Neural cell (in vitro differentiated cells): ENCODE results near the gene FAM111A. TPM values are rescaled to one million over a fixed set of nuclear protein-coding genes. Genes with fewer than 3 reads are reported as not detected.

ENCODE experiments used
- H2AFZ ChIP-seq: fragments of 200-600, 300-800 bp; sonication (generic), shearing (Covaris generic); 2 replicates; pipeline ENCODE4 v1.6.0; 2014; ENCODE audit warnings: low read depth, mild to moderate bottlenecking, antibody characterized with exemption, low read length, moderate library complexity
- H3F3A ChIP-seq: fragments of 200-600 bp; shearing (Covaris generic); 2 replicates; pipeline ENCODE4 v1.6.1; 2016; ENCODE audit warnings: mild to moderate bottlenecking, moderate library complexity, mixed read lengths, antibody characterized with exemption, low read length; ENCODE audit not compliant: insufficient read depth, poor library complexity, severe bottlenecking
- H3K27ac ChIP-seq: fragments of 200-600, 300-800 bp; sonication (generic), shearing (Covaris generic); 2 replicates; pipeline ENCODE4 v1.5.1; 2014; ENCODE audit warnings: mild to moderate bottlenecking, low read length, moderate library complexity
- H3K27me3 ChIP-seq: fragments of 300-800, 200-600 bp; sonication (generic), shearing (Covaris generic); 2 replicates; pipeline ENCODE4 v1.6.0; 2014; ENCODE audit warnings: mild to moderate bottlenecking, low read depth, low read length, moderate library complexity; ENCODE audit not compliant: insufficient read depth
- H3K36me3 ChIP-seq: fragments of 300-800, 200-600 bp; sonication (generic), shearing (Covaris generic); 2 replicates; pipeline ENCODE4 v1.5.1; 2014; ENCODE audit warnings: mild to moderate bottlenecking, antibody characterized with exemption, low read length, moderate library complexity; ENCODE audit not compliant: insufficient read depth
- H3K4me2 ChIP-seq: fragments of 300-800, 200-600 bp; sonication (generic), shearing (Covaris generic); 2 replicates; pipeline ENCODE4 v1.6.0; 2014; ENCODE audit warnings: mild to moderate bottlenecking, low read length
- H3K4me3 ChIP-seq: fragments of 300-800, 200-600 bp; sonication (generic), shearing (Covaris generic); 2 replicates; pipeline ENCODE4 v1.5.1; 2014; ENCODE audit warnings: mild to moderate bottlenecking, low read length, moderate library complexity
- H3K79me2 ChIP-seq: fragments of 200-600 bp; shearing (Covaris generic); replicated peaks from 2 replicates; pipeline ENCODE4 v1.6.0; 2014; ENCODE audit warnings: mild to moderate bottlenecking, low read length, moderate library complexity; ENCODE audit not compliant: insufficient read depth
- H3K9ac ChIP-seq: fragments of 300-800, 200-600 bp; sonication (generic), shearing (Covaris generic); 2 replicates; pipeline ENCODE4 v1.6.1; 2016; ENCODE audit warnings: mild to moderate bottlenecking, low read length, mixed read lengths
- H3K9me2 ChIP-seq: fragments of 200-600 bp; shearing (Covaris generic); 2 replicates; pipeline ENCODE4 v1.6.1; 2016; ENCODE audit warnings: mild to moderate bottlenecking, low read length, mixed read lengths; ENCODE audit not compliant: insufficient read depth
- H3K9me3 ChIP-seq: fragments of 200-600, 300-800 bp; sonication (generic), shearing (Covaris generic); 2 replicates; pipeline ENCODE4 v1.6.1; 2016; ENCODE audit warnings: mild to moderate bottlenecking, mixed run types, low read length, moderate library complexity, mixed read lengths
- H4K20me1 ChIP-seq: fragments of 200-600 bp; shearing (Covaris generic); 2 replicates; pipeline ENCODE4 v1.6.1; 2016; ENCODE audit warnings: mild to moderate bottlenecking, mixed run types; ENCODE audit not compliant: insufficient read depth
- EP300 ChIP-seq: fragments of 450-650 bp; conservative IDR thresholded peaks from 2 replicates; pipeline ENCODE4 v1.6.1; 2014; ENCODE audit warnings: antibody characterized with exemption, mild to moderate bottlenecking, moderate library complexity; ENCODE audit not compliant: poor library complexity, severe bottlenecking
- EZH2 ChIP-seq: fragments of 200-600, 300-800 bp; shearing (Covaris generic), sonication (generic); IDR thresholded peaks from 2 replicates; pipeline ENCODE4 v1.6.1; 2014; ENCODE audit warnings: antibody characterized with exemption, low read length, borderline replicate concordance, mild to moderate bottlenecking; ENCODE audit not compliant: insufficient read depth, poor library complexity, severe bottlenecking
- MXI1 ChIP-seq: fragments of 450-650 bp; conservative IDR thresholded peaks from 2 replicates; pipeline ENCODE4 v1.6.1; 2014; ENCODE audit warnings: antibody characterized with exemption, mild to moderate bottlenecking; ENCODE audit not compliant: poor library complexity, severe bottlenecking
- POLR2AphosphoS5 ChIP-seq: IDR thresholded peaks from 2 replicates; pipeline ENCODE4 v1.6.1; 2012
- RAD21 ChIP-seq: fragments of 450-650 bp; conservative IDR thresholded peaks from 2 replicates; pipeline ENCODE4 v1.6.1; 2014; ENCODE audit warnings: antibody characterized with exemption, mild to moderate bottlenecking, moderate library complexity
- SMC3 ChIP-seq: fragments of 450-650 bp; conservative IDR thresholded peaks from 2 replicates; pipeline ENCODE4 v1.6.1; 2014; ENCODE audit warnings: antibody characterized with exemption, mild to moderate bottlenecking, moderate library complexity; ENCODE audit not compliant: poor library complexity
- TAF1 ChIP-seq: IDR thresholded peaks from 2 replicates; pipeline ENCODE4 v1.6.1; 2012; ENCODE audit warnings: low read depth
- polyA plus RNA-seq: library from polyadenylated mRNA; depleted of rRNA; stranded (reverse); fragments of >200 nt; gene quantifications from 2 replicates; pipeline ENCODE4 v1.2.3, GENCODE V29; 2014
- TF ChIP-seq, protein P1 (sequence below): IDR thresholded peaks from 2 replicates; pipeline ENCODE4 v1.6.1; 2012; ENCODE audit warnings: borderline replicate concordance
- TF ChIP-seq, protein P2 (sequence below): fragments of 450-650 bp; IDR thresholded peaks from 2 replicates; pipeline ENCODE4 v1.5.1; 2014; ENCODE audit warnings: antibody characterized with exemption, mild to moderate bottlenecking, moderate library complexity; ENCODE audit not compliant: poor library complexity, severe bottlenecking

FAM111A gene
- polyA plus RNA-seq, 1 donor from 2014 or later, result 0.88 TPM

DNA sequence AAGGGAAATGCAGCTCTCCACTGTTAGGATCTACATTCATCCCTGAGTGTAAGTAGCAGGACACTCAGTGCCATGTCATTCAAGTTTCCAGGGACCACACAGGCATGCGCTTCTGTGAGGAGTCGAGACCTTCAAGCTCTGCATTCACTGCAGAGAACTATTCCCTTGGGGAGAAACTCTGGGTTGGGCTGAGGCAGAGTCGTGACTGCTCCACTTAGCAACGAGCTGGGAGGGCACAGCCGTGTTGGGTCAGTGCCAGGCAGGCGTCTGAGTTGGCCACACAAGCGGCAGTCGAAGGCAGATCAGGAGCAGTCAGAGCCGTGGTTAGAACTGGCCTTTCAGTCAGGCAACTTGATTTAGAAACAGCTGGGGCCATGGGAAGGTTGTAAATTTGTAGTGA is 55.3 kb downstream of the FAM111A start:
- Histone ChIP-seq H2AFZ (no peak overlapping the region), H4K20me1 (no peaks in the 10 kb centered on the region), H3K36me3 (peaks cover 36% of the 10 kb centered on the region), H3K9me2 (no peaks in the 10 kb centered on the region), H3K27me3 (no peaks in the 10 kb centered on the region), H3F3A (no peaks in the 10 kb centered on the region), H3K4me3 (no peak overlapping the region), H3K9me3 (peaks cover 4% of the 10 kb centered on the region), H3K9ac (no peak overlapping the region), H3K4me2 (no peak overlapping the region), H3K27ac (no peak overlapping the region), H3K79me2 (no peaks in the 10 kb centered on the region)
- TF ChIP-seq SMC3 (no peak), EZH2 (no peak), MXI1 (no peak), TAF1 (no peak), POLR2AphosphoS5 (no peak), RAD21 (no peak), EP300 (no peak)
- TF ChIP-seq, protein P1, sequence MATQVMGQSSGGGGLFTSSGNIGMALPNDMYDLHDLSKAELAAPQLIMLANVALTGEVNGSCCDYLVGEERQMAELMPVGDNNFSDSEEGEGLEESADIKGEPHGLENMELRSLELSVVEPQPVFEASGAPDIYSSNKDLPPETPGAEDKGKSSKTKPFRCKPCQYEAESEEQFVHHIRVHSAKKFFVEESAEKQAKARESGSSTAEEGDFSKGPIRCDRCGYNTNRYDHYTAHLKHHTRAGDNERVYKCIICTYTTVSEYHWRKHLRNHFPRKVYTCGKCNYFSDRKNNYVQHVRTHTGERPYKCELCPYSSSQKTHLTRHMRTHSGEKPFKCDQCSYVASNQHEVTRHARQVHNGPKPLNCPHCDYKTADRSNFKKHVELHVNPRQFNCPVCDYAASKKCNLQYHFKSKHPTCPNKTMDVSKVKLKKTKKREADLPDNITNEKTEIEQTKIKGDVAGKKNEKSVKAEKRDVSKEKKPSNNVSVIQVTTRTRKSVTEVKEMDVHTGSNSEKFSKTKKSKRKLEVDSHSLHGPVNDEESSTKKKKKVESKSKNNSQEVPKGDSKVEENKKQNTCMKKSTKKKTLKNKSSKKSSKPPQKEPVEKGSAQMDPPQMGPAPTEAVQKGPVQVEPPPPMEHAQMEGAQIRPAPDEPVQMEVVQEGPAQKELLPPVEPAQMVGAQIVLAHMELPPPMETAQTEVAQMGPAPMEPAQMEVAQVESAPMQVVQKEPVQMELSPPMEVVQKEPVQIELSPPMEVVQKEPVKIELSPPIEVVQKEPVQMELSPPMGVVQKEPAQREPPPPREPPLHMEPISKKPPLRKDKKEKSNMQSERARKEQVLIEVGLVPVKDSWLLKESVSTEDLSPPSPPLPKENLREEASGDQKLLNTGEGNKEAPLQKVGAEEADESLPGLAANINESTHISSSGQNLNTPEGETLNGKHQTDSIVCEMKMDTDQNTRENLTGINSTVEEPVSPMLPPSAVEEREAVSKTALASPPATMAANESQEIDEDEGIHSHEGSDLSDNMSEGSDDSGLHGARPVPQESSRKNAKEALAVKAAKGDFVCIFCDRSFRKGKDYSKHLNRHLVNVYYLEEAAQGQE, result no peak
- TF ChIP-seq, protein P2, sequence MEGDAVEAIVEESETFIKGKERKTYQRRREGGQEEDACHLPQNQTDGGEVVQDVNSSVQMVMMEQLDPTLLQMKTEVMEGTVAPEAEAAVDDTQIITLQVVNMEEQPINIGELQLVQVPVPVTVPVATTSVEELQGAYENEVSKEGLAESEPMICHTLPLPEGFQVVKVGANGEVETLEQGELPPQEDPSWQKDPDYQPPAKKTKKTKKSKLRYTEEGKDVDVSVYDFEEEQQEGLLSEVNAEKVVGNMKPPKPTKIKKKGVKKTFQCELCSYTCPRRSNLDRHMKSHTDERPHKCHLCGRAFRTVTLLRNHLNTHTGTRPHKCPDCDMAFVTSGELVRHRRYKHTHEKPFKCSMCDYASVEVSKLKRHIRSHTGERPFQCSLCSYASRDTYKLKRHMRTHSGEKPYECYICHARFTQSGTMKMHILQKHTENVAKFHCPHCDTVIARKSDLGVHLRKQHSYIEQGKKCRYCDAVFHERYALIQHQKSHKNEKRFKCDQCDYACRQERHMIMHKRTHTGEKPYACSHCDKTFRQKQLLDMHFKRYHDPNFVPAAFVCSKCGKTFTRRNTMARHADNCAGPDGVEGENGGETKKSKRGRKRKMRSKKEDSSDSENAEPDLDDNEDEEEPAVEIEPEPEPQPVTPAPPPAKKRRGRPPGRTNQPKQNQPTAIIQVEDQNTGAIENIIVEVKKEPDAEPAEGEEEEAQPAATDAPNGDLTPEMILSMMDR, result no peak

DNA sequence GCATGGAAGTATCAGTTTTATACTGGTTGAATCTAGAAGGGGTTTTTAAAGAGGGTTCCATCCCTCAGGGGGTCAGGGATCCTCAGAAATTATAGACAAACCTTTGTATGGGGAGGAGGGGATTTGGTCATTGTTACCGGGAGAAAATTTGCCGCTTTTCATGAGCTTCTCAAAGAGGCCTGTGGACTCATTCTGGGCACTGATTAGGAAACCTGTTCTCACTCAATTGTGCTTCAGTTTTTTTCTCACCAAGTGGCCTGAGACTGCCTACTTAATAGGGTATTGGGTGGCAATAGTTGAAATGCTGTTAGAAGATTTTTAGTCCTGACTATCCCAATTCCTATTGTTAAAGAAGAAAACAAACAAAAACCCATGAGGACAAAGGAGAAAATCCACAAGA is 56.1 kb downstream of the FAM111A start:
- no peak overlapping the region for H2AFZ ChIP-seq
- no peak overlapping the region for H3K4me2 ChIP-seq
- no peak for TF ChIP-seq TAF1
- no peak for TF ChIP-seq SMC3
- no peaks in the 10 kb centered on the region for H4K20me1 ChIP-seq
- H3K36me3 ChIP-seq, result peaks cover 35% of the 10 kb centered on the region
- peaks cover 4% of the 10 kb centered on the region for H3K9me3 ChIP-seq
- no peaks in the 10 kb centered on the region for H3K9me2 ChIP-seq
- H3K4me3 ChIP-seq, result no peak overlapping the region
- H3F3A ChIP-seq, result no peaks in the 10 kb centered on the region
- H3K79me2 ChIP-seq, result no peaks in the 10 kb centered on the region
- H3K9ac ChIP-seq, result no peak overlapping the region
- H3K27ac ChIP-seq, result no peak overlapping the region
- H3K27me3 ChIP-seq, result no peaks in the 10 kb centered on the region
